Breast epithelium (tissue), 3 donors: Measurements from ENCODE around the gene SLC26A2.

Experiments used
- CTCF ChIP-seq, 3 donors: fragments of 450-650 bp; IDR thresholded peaks; one replicate each; pipeline ENCODE4 v1.5.1; 2016 to 2017; ENCODE audit warnings: antibody characterized with exemption in 3 of 3, mild to moderate bottlenecking in 3 of 3, moderate library complexity in 3 of 3
- POLR2A ChIP-seq: fragments of 450-650 bp; IDR thresholded peaks from one replicate; pipeline ENCODE4 v1.6.1; 2016; ENCODE audit warnings: antibody characterized with exemption, mild to moderate bottlenecking, moderate library complexity
- POLR2AphosphoS5 ChIP-seq, 3 donors: sonication (generic); formaldehyde crosslinking; IDR thresholded peaks; one replicate each; pipeline ENCODE4 v1.6.1; 2017; ENCODE audit warnings: antibody characterized with exemption in 3 of 3

- no peak for TF ChIP-seq CTCF (IDR thresholded peaks at IDR 0.05)
- TF ChIP-seq POLR2A = no peak
- TF ChIP-seq POLR2AphosphoS5 (IDR thresholded peaks at IDR 0.05) = no peak
Measured at GRCh38 chr5:149913436-149914419, 46.8 kb upstream of the SLC26A2 start.
